ENCODE data around the gene AIP. TPM values are rescaled to one million over a fixed set of nuclear protein-coding genes. Genes with fewer than 3 reads are reported as not detected.

The AIP gene
- total and polyA plus RNA-seq, 2 of the 8 experiments (the other 6 are each of a cell fraction or from before 2014, with no cell fraction given), result 29.8 to 54.4 TPM

GRCh38 chr11:67523556-67524479, 41.0 kb downstream of the AIP start:
- no peak overlapping the region for H3K14ac ChIP-seq (ENCODE audit: insufficient read length)
- no peaks in the 10 kb centered on the region for H3K79me1 ChIP-seq (ENCODE audit: low read depth, low read length)
- H2BK5ac ChIP-seq (ENCODE audit: low read depth, low read length), result no peak overlapping the region
- H3K23me2 ChIP-seq (ENCODE audit: low read depth, low read length), result peaks cover 7% of the 10 kb centered on the region; the same call in 1 of the 2 replicates
- CTCF ChIA-PET (ENCODE audit: partially characterized antibody), result interaction anchor here (1.0 to 1.2 kb wide), 3 partner anchors 46 to 106 kb away, joined by 3 to 4 read pairs (median 3); partner anchors contain the start of gene NUDT8
- H2BK20ac ChIP-seq (ENCODE audit: low read length), result no peak overlapping the region
- no peak overlapping the region for H3K9ac ChIP-seq (replicated peaks in 1 of 4; ENCODE audit: extremely low read depth in 1 of 4, low read depth in 3 of 4, low read length in 3 of 4)
- WGBS, 2 experiments (ENCODE audit: extremely low coverage in 1 of 2, insufficient coverage in 1 of 2, insufficient read length in 1 of 2, insufficient replicate concordance in 2 of 2, low coverage in 1 of 2, low lambda C conversion rate in 2 of 2, missing lambda C conversion rate in 1 of 2), result 90% methylated on average over 18 of the region's 25 CpGs; no CpG with 5 or more reads in 1 of the 2 experiments
- no peak overlapping the region for H3K4me2 ChIP-seq (ENCODE audit: insufficient read depth in 1 of 2, low read depth in 2 of 2, low read length in 2 of 2)
- no peak overlapping the region for H3K18ac ChIP-seq (ENCODE audit: extremely low read depth, low read length)
- TF ChIP-seq RXRA (IDR thresholded peaks at IDR 0.05; ENCODE audit: insufficient read depth, low read depth, low read length) (no peak), MAFK (IDR thresholded peaks at IDR 0.05; ENCODE audit: low read depth, low read length) (no peak)
- H4K20me1 ChIP-seq (replicated peaks in 1 of 2; ENCODE audit: control insufficient read depth in 1 of 2, insufficient read depth in 2 of 2, low read length in 2 of 2), result no peaks in the 10 kb centered on the region
- FAIRE-seq (no peak), DNase-seq (ENCODE audit: low read depth in 1 of 2, low spot score in 2 of 2) (no peak)
- H3K4ac ChIP-seq (replicated peaks; ENCODE audit: insufficient read length, low read depth, low read length), result no peak overlapping the region
- H3K23ac ChIP-seq (ENCODE audit: insufficient read length), result no peak overlapping the region
- no peaks in the 10 kb centered on the region for H3K27me3 ChIP-seq (replicated peaks in 1 of 4; ENCODE audit: control insufficient read depth in 3 of 4, extremely low read depth in 1 of 4, insufficient read depth in 3 of 4, low read length in 3 of 4)
- H2BK15ac ChIP-seq (ENCODE audit: low read length), result no peak overlapping the region
- no peak overlapping the region for H4K91ac ChIP-seq (replicated peaks; ENCODE audit: insufficient read length, low read length)
- H4K8ac ChIP-seq (ENCODE audit: extremely low read depth, insufficient read depth, low read length), result no peak overlapping the region; the same call in none of the 2 replicates
- no peaks in the 10 kb centered on the region for H3K36me3 ChIP-seq (ENCODE audit: control insufficient read depth in 2 of 4, insufficient read depth in 4 of 4, low read length in 3 of 4)
- no peak overlapping the region for H2AK5ac ChIP-seq (ENCODE audit: low read depth, low read length)
- H3K9me3 ChIP-seq (ENCODE audit: insufficient read depth in 2 of 2, low read depth in 1 of 2, low read length in 1 of 2), result peaks cover 0 to 3% of the 10 kb centered on the region in 2 experiments; a peak in 1 of 4 replicates
- H3K56ac ChIP-seq (replicated peaks; ENCODE audit: insufficient read length, low read depth, low read length), result no peak overlapping the region
- no peak overlapping the region for H2BK12ac ChIP-seq (ENCODE audit: low read depth, low read length)
- POLR2A ChIA-PET (ENCODE audit: partially characterized antibody), result no interaction called here
- no peak overlapping the region for H3K4me3 ChIP-seq (ENCODE audit: extremely low read depth in 1 of 4, insufficient read depth in 2 of 4, low read depth in 3 of 4, low read length in 4 of 4)
- no peak overlapping the region for H4K5ac ChIP-seq (ENCODE audit: insufficient read length, low read depth, low read length)
- no peaks in the 10 kb centered on the region for H3K79me2 ChIP-seq (ENCODE audit: control insufficient read depth in 1 of 2, insufficient read depth in 2 of 2, low read length in 2 of 2)
- no peaks in the 10 kb centered on the region for H3K4me1 ChIP-seq (replicated peaks in 1 of 4; ENCODE audit: control insufficient read depth in 3 of 4, insufficient read depth in 4 of 4, low read length in 3 of 4)
- no peak overlapping the region for H3K27ac ChIP-seq (ENCODE audit: low read depth, low read length)
- H2BK120ac ChIP-seq (replicated peaks; ENCODE audit: low read depth, low read length), result no peak overlapping the region
- no peak overlapping the region for H2AFZ ChIP-seq (ENCODE audit: low read length)

Data from H1 (cell line).